ENCODE results near the gene SLC25A13.

The SLC25A13 gene

DNA sequence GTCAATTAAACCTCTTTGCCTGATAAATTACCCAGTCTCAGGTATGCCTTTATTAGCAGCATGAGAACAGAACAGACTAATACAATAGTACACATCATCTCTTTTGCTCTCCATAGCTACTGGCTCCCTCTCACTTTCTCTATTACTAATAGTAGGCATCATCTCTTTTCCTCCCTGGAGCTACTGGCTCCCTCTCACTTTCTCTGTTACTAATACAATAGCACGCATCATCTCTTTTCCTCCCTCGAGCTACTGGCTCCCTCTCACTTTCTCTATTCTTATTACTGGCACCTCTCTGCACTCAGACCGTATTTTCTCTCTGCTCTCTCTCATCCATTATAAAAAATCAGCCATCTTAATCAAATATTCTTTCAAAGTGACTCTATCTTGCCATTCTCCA lies 37.1 kb downstream of the SLC25A13 start:
- H3K27me3 ChIP-seq (ENCODE audit: control insufficient read depth, insufficient read depth, low read length) = no peaks in the 10 kb centered on the region
- no peaks in the 10 kb centered on the region for H3K36me3 ChIP-seq (ENCODE audit: control insufficient read depth, insufficient read depth, low read length)
- no peak overlapping the region for H3K4me3 ChIP-seq (ENCODE audit: low read length)
- no peaks in the 10 kb centered on the region for H3K4me1 ChIP-seq (ENCODE audit: control insufficient read depth, insufficient read depth, low read length)
- no peak overlapping the region for H3K27ac ChIP-seq (ENCODE audit: low read depth, low read length)
- H3K9ac ChIP-seq (ENCODE audit: low read length) = no peak overlapping the region

DNA sequence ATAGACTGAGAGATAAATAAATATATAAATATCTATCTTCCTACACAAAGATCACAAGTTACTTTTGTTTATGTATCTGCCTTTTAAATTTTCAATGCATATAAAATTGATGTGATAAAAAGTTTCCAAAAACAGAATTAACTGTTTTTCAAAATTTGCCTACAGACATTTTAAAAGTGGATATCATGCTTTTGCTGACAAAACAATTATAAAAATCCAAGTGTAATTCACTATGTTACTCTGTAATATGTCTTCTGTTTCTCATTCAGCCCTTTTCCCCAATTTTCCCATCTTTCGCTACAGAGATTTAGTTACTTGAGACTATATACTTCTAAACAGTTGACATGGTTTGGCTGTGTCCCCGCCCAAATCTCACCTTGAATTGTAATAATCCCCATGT lies 37.7 kb downstream of the SLC25A13 start:
- Histone ChIP-seq H3K4me1 (ENCODE audit: control insufficient read depth, insufficient read depth, low read length) (no peaks in the 10 kb centered on the region), H3K27ac (ENCODE audit: low read depth, low read length) (no peak overlapping the region), H3K9ac (ENCODE audit: low read length) (no peak overlapping the region), H3K27me3 (ENCODE audit: control insufficient read depth, insufficient read depth, low read length) (no peaks in the 10 kb centered on the region), H3K4me3 (ENCODE audit: low read length) (no peak overlapping the region), H3K36me3 (ENCODE audit: control insufficient read depth, insufficient read depth, low read length) (no peaks in the 10 kb centered on the region)

- H3K27me3 ChIP-seq (ENCODE audit: control insufficient read depth, insufficient read depth, low read length) = no peaks in the 10 kb centered on the region
- no peak overlapping the region for H3K27ac ChIP-seq (ENCODE audit: low read depth, low read length)
- no peak overlapping the region for H3K9ac ChIP-seq (ENCODE audit: low read length)
- H3K4me3 ChIP-seq (ENCODE audit: low read length) = no peak overlapping the region
- no peaks in the 10 kb centered on the region for H3K4me1 ChIP-seq (ENCODE audit: control insufficient read depth, insufficient read depth, low read length)
- H3K36me3 ChIP-seq (ENCODE audit: control insufficient read depth, insufficient read depth, low read length) = no peaks in the 10 kb centered on the region
These were observed 39.1 kb downstream of the SLC25A13 start for GRCh38 chr7:96282835-96283234.

- no peak overlapping the region for H3K9ac ChIP-seq (ENCODE audit: low read length)
- H3K4me1 ChIP-seq (ENCODE audit: control insufficient read depth, insufficient read depth, low read length) = no peaks in the 10 kb centered on the region
- H3K27me3 ChIP-seq (ENCODE audit: control insufficient read depth, insufficient read depth, low read length) = no peaks in the 10 kb centered on the region
- H3K27ac ChIP-seq (ENCODE audit: low read depth, low read length) = no peak overlapping the region
- no peak overlapping the region for H3K4me3 ChIP-seq (ENCODE audit: low read length)
- H3K36me3 ChIP-seq (ENCODE audit: control insufficient read depth, insufficient read depth, low read length) = no peaks in the 10 kb centered on the region
These were observed 44.0 kb downstream of the SLC25A13 start for GRCh38 chr7:96277921-96278320.

DNA sequence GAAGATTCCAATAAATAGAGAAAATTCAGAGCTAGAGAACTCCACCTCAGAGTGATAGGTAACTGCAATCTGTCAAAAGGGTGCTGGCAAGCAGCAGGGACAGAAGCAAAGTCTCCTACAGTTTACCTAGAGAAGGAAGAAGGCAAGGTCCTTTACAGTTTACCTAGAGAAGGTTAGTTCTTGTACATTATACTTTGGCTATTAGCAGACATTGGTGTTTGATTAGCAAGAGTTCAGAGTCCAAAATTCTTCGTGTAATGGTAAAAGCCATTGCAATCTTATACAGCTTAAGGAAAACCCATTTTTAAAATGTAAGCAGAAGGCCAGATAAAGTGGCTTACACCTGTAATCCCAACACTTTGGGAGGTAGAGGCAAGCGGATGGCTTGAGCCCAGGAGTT lies 45.9 kb downstream of the SLC25A13 start:
- no peaks in the 10 kb centered on the region for H3K27me3 ChIP-seq (ENCODE audit: control insufficient read depth, insufficient read depth, low read length)
- H3K4me1 ChIP-seq (ENCODE audit: control insufficient read depth, insufficient read depth, low read length) = no peaks in the 10 kb centered on the region
- H3K36me3 ChIP-seq (ENCODE audit: control insufficient read depth, insufficient read depth, low read length) = no peaks in the 10 kb centered on the region
- no peak overlapping the region for H3K4me3 ChIP-seq (ENCODE audit: low read length)
- H3K27ac ChIP-seq (ENCODE audit: low read depth, low read length) = no peak overlapping the region
- H3K9ac ChIP-seq (ENCODE audit: low read length) = no peak overlapping the region

GRCh38 chr7:96273716-96274115 lies 48.2 kb downstream of the SLC25A13 start:
- Histone ChIP-seq H3K27me3 (ENCODE audit: control insufficient read depth, insufficient read depth, low read length) (no peaks in the 10 kb centered on the region), H3K4me3 (ENCODE audit: low read length) (no peak overlapping the region), H3K4me1 (ENCODE audit: control insufficient read depth, insufficient read depth, low read length) (no peaks in the 10 kb centered on the region), H3K36me3 (ENCODE audit: control insufficient read depth, insufficient read depth, low read length) (no peaks in the 10 kb centered on the region), H3K9ac (ENCODE audit: low read length) (no peak overlapping the region), H3K27ac (ENCODE audit: low read depth, low read length) (no peak overlapping the region)

DNA sequence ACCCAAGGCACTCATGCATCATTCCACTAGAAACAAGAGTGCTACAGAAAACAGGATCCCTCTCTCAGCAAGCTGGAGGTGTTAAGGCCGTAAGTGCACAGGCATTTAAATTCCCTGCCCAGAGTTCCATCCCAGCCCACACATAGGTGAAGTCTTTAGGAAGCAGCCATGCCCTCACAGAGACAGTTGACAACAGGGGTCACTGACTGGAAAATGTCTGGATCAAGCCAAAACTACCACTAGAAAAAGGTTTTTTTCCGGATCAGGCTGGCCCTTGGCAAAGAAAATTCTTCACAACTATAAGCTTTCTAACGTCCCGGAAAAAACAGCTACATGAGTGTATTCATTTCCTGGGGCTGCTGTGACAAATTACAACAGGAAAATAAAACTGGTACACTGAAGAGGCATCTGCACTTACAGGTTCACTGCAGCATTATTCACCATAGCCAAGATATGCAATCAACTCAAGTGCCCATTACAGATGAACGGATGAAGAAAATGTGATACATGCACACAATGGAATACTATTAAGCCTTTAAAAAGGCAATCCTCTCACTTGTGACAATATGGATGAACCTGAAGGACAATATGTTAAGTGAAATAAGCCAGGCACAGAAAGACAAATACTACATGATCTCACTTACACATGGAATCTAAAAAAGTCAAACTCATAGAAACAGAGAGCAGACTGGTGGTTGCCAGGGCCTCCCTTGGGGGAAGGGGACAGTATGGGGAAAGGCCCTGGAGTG lies 52.5 kb downstream of the SLC25A13 start:
- H3K9ac ChIP-seq (ENCODE audit: low read length) = no peak overlapping the region
- H3K4me3 ChIP-seq (ENCODE audit: low read length) = no peak overlapping the region
- H3K27ac ChIP-seq (ENCODE audit: low read depth, low read length) = no peak overlapping the region
- no peaks in the 10 kb centered on the region for H3K36me3 ChIP-seq (ENCODE audit: control insufficient read depth, insufficient read depth, low read length)
- H3K27me3 ChIP-seq (ENCODE audit: control insufficient read depth, insufficient read depth, low read length) = no peaks in the 10 kb centered on the region
- H3K4me1 ChIP-seq (ENCODE audit: control insufficient read depth, insufficient read depth, low read length) = no peaks in the 10 kb centered on the region

DNA sequence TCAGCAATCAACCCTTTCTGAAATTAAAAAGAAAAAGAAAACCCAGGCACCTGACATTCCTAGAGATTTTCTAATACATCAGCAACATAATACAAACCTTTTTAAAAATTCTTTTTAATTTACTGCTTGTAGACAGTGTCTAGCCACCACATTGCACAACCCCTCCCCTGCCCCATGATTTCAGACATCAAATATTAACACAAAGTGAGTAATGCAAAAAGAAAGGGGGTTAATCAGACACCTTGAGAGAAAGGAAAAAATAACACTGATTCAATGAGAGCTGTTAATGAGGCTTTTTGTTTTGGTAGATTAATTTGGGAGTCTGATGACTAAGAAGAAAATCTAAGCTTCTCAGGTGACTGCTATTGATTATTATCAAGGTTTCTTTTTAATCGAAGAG lies 55.3 kb downstream of the SLC25A13 start:
- Histone ChIP-seq H3K36me3 (ENCODE audit: control insufficient read depth, insufficient read depth, low read length) (no peaks in the 10 kb centered on the region), H3K27ac (ENCODE audit: low read depth, low read length) (no peak overlapping the region), H3K27me3 (ENCODE audit: control insufficient read depth, insufficient read depth, low read length) (no peaks in the 10 kb centered on the region), H3K9ac (ENCODE audit: low read length) (no peak overlapping the region), H3K4me1 (ENCODE audit: control insufficient read depth, insufficient read depth, low read length) (no peaks in the 10 kb centered on the region), H3K4me3 (ENCODE audit: low read length) (no peak overlapping the region)

DNA sequence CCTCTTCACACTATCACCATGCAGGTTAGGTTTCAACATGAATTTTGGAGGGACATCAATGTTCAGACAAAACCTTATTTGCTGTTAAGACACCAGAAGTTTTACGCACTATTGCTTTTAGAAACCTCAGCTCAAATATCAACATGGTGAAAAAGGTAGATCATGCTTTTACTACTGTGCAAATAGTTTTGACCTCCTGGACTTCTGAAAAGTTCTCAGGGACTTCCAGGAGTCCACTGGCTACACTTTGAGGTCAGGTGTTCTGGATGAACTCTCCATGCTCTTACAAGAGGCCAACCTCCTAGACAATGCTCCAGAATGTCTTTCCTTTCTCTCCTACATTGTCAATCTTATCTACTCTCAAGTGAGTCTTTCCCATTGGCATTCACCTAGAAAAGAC lies 55.9 kb downstream of the SLC25A13 start:
- Histone ChIP-seq H3K4me3 (ENCODE audit: low read length) (no peak overlapping the region), H3K27ac (ENCODE audit: low read depth, low read length) (no peak overlapping the region), H3K9ac (ENCODE audit: low read length) (no peak overlapping the region), H3K27me3 (ENCODE audit: control insufficient read depth, insufficient read depth, low read length) (no peaks in the 10 kb centered on the region), H3K36me3 (ENCODE audit: control insufficient read depth, insufficient read depth, low read length) (no peaks in the 10 kb centered on the region), H3K4me1 (ENCODE audit: control insufficient read depth, insufficient read depth, low read length) (no peaks in the 10 kb centered on the region)

GRCh38 chr7:96253964-96254363 lies 67.9 kb downstream of the SLC25A13 start:
- no peaks in the 10 kb centered on the region for H3K36me3 ChIP-seq (ENCODE audit: control insufficient read depth, insufficient read depth, low read length)
- H3K4me1 ChIP-seq (ENCODE audit: control insufficient read depth, insufficient read depth, low read length) = no peaks in the 10 kb centered on the region
- H3K9ac ChIP-seq (ENCODE audit: low read length) = no peak overlapping the region
- H3K27ac ChIP-seq (ENCODE audit: low read depth, low read length) = no peak overlapping the region
- no peak overlapping the region for H3K4me3 ChIP-seq (ENCODE audit: low read length)
- no peaks in the 10 kb centered on the region for H3K27me3 ChIP-seq (ENCODE audit: control insufficient read depth, insufficient read depth, low read length)

DNA sequence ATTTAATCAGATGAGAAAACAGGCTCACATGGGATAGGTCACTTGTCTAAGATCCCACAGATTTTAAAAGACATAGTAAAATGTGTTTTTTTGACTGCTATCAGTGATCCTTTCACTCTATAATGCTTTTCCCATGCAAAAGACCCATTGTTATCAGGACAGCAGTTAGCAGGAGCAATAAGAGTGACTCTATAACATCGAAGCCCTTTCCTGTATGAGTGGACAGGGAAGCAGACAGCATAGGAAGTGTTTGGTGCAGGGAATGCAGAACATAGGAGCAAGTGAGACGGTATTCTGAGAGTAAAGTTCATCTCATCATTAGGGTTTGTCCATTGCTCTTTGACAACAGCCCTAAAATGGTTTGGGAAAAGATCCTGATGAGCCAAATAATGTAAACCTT lies 68.5 kb downstream of the SLC25A13 start:
- no peak overlapping the region for H3K4me3 ChIP-seq (ENCODE audit: low read length)
- no peak overlapping the region for H3K27ac ChIP-seq (ENCODE audit: low read depth, low read length)
- no peaks in the 10 kb centered on the region for H3K4me1 ChIP-seq (ENCODE audit: control insufficient read depth, insufficient read depth, low read length)
- no peaks in the 10 kb centered on the region for H3K27me3 ChIP-seq (ENCODE audit: control insufficient read depth, insufficient read depth, low read length)
- H3K9ac ChIP-seq (ENCODE audit: low read length) = no peak overlapping the region
- H3K36me3 ChIP-seq (ENCODE audit: control insufficient read depth, insufficient read depth, low read length) = no peaks in the 10 kb centered on the region

- Histone ChIP-seq H3K4me3 (ENCODE audit: low read length) (no peak overlapping the region), H3K27ac (ENCODE audit: low read depth, low read length) (no peak overlapping the region), H3K36me3 (ENCODE audit: control insufficient read depth, insufficient read depth, low read length) (no peaks in the 10 kb centered on the region), H3K27me3 (ENCODE audit: control insufficient read depth, insufficient read depth, low read length) (no peaks in the 10 kb centered on the region), H3K9ac (ENCODE audit: low read length) (no peak overlapping the region), H3K4me1 (ENCODE audit: control insufficient read depth, insufficient read depth, low read length) (no peaks in the 10 kb centered on the region)
These were observed 71.0 kb downstream of the SLC25A13 start for GRCh38 chr7:96250776-96251361.

- Histone ChIP-seq H3K36me3 (ENCODE audit: control insufficient read depth, insufficient read depth, low read length) (no peaks in the 10 kb centered on the region), H3K9ac (ENCODE audit: low read length) (no peak overlapping the region), H3K27me3 (ENCODE audit: control insufficient read depth, insufficient read depth, low read length) (no peaks in the 10 kb centered on the region), H3K4me1 (ENCODE audit: control insufficient read depth, insufficient read depth, low read length) (no peaks in the 10 kb centered on the region), H3K27ac (ENCODE audit: low read depth, low read length) (no peak overlapping the region), H3K4me3 (ENCODE audit: low read length) (no peak overlapping the region)
These were observed 73.5 kb downstream of the SLC25A13 start for GRCh38 chr7:96248405-96248804.

All from rectal smooth muscle tissue (tissue), 1 donor.